ENCODE results near the gene TNFRSF11A.

TNFRSF11A gene

DNA sequence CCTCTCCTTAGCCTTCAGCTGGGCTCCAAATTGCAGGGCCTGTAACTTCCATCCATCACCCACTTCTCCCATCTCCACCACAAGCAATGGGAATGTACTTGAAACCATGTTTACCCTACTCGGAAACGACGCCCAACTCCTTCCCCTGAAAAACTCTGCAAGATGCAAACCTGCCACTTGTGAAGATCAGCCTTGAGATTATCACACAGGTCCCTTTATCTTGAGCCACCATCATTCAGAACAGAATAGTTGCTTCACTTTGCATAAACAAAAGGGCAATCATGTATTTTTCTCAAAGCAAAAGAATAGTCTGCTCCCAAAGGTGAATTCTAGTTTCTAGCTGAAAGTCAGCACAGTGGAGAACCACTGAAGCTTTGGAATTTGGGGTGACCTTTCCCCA, 75.8 kb downstream of the TNFRSF11A start:
- no peak overlapping the region for H2AFZ ChIP-seq (ENCODE audit: low read depth, low read length)
- no peaks in the 10 kb centered on the region for H3K9me3 ChIP-seq (ENCODE audit: low read length)
- H3K36me3 ChIP-seq (ENCODE audit: insufficient read depth, low read length) = no peaks in the 10 kb centered on the region
- no peaks in the 10 kb centered on the region for H3K27me3 ChIP-seq (ENCODE audit: insufficient read depth, low read length)
- H3K4me3 ChIP-seq (ENCODE audit: low read length) = no peak overlapping the region
- no peaks in the 10 kb centered on the region for H3K4me1 ChIP-seq (ENCODE audit: insufficient read depth, low read length)

DNA sequence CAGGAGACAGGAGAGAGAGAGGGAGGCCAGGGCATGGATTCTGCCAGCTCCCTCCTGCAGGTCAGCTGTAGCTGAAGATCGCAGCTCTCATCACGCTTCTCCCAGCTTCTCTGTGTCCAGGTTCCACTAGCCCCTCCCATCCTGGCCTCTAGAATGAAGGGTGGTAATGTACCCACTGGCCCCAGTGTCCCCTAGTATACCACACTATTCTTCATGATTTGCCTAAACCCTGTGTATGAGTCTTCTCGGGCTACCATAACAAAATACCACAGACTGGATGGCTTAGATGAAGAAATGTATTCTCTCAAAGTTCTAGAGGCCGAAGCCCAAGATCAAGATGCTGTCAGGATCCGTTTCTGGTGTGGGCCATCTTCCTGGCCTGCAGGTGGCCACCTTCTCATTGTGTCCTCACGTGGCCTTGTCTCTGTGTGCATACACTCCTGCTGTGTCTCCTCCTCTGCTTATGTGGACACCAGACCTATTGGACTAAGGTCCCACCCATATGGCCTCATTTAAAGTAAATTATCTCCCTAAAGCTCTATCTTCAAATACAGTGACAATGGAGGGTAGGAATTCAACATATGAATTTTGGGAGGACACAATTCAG, 77.3 kb downstream of the TNFRSF11A start:
- H3K4me1 ChIP-seq (ENCODE audit: insufficient read depth, low read length) = no peaks in the 10 kb centered on the region
- no peaks in the 10 kb centered on the region for H3K9me3 ChIP-seq (ENCODE audit: low read length)
- H2AFZ ChIP-seq (ENCODE audit: low read depth, low read length) = no peak overlapping the region
- no peaks in the 10 kb centered on the region for H3K36me3 ChIP-seq (ENCODE audit: insufficient read depth, low read length)
- no peaks in the 10 kb centered on the region for H3K27me3 ChIP-seq (ENCODE audit: insufficient read depth, low read length)
- no peak overlapping the region for H3K4me3 ChIP-seq (ENCODE audit: low read length)

DNA sequence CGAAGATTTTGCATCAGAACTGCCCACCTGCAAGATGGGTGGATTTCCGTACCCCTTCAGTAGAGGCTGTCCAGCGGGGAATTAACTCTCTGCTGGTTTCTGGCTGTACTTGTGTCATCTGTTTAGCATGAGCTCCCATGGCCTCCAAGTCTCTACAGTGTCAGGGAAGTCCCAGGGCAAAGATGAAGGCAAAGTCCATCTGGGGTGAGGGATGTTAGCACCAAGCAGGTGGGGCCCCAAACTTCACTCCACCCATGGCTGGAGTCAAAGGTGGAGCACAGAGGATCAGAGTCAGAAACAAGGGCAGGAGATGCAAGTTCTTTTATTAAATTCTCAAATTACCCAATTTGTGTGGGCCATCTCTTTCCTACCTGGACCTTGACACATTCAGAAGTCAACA, 78.0 kb downstream of the TNFRSF11A start:
- H2AFZ ChIP-seq (ENCODE audit: low read depth, low read length) = no peak overlapping the region
- H3K4me3 ChIP-seq (ENCODE audit: low read length) = no peak overlapping the region
- no peaks in the 10 kb centered on the region for H3K9me3 ChIP-seq (ENCODE audit: low read length)
- no peaks in the 10 kb centered on the region for H3K27me3 ChIP-seq (ENCODE audit: insufficient read depth, low read length)
- H3K4me1 ChIP-seq (ENCODE audit: insufficient read depth, low read length) = no peaks in the 10 kb centered on the region
- no peaks in the 10 kb centered on the region for H3K36me3 ChIP-seq (ENCODE audit: insufficient read depth, low read length)

DNA sequence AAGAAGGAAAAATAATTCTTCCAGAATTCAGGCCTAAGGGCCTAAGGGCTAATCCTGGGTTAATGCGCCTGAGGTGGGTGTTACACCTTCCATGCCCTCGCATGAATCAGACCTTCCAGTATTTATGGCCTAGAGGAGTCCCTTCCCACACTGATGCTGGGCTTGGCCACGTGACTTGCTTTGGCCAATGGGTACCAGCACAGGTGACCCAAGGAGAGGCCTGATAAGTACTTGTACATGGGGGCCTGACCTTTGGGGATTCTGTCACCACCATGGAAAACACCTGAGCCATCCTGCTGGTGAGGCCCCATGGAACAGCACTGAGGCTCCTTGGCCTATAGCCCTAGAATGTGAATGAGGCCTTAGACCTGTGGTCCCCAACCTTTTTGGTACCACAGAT, 79.8 kb downstream of the TNFRSF11A start:
- Histone ChIP-seq H3K36me3 (ENCODE audit: insufficient read depth, low read length) (no peaks in the 10 kb centered on the region), H3K27me3 (ENCODE audit: insufficient read depth, low read length) (no peaks in the 10 kb centered on the region), H3K4me3 (ENCODE audit: low read length) (no peak overlapping the region), H3K9me3 (ENCODE audit: low read length) (no peaks in the 10 kb centered on the region), H3K4me1 (ENCODE audit: insufficient read depth, low read length) (no peaks in the 10 kb centered on the region), H2AFZ (ENCODE audit: low read depth, low read length) (no peak overlapping the region)

DNA sequence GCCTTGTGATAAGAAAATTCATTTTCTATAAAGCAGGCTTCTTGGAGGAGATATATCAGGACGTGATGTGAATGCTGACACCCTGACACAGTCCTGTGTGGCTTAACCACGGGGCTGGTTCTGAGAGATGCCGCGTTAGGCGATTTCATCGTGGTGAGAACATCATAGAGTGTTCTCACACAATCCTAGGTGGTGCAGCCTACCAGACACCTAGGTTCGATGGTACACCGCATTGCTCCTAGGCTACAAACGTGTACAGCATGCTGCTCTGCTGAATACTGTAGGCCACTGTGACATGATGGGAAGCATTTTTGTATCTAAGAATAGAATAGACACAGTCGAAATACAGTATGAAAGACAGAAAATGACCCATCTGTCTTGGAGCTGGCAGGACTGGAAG, 82.5 kb downstream of the TNFRSF11A start:
- Histone ChIP-seq H3K4me3 (ENCODE audit: low read length) (no peak overlapping the region), H3K27me3 (ENCODE audit: insufficient read depth, low read length) (no peaks in the 10 kb centered on the region), H2AFZ (ENCODE audit: low read depth, low read length) (no peak overlapping the region), H3K9me3 (ENCODE audit: low read length) (no peaks in the 10 kb centered on the region), H3K4me1 (ENCODE audit: insufficient read depth, low read length) (no peaks in the 10 kb centered on the region), H3K36me3 (ENCODE audit: insufficient read depth, low read length) (no peaks in the 10 kb centered on the region)

DNA sequence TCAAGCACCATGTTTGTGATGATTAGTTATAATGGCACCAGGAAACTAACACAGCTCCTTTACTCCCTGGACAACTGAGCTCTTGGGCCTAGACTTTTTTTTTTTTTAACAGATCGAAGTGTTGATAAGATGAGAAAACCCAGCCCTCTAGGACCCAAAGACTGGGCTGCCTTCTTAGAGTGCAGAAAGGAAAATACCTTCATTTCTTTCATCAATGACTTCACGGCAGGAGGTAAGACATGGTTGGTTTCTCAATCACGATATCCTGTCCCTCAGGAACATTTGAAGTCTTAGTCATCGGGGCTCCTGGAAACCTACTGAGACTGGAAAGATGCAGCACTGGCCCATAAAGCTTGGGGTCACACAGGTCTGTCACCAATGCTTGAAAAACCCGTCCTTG, 84.7 kb downstream of the TNFRSF11A start:
- H2AFZ ChIP-seq (ENCODE audit: low read depth, low read length) = no peak overlapping the region

DNA sequence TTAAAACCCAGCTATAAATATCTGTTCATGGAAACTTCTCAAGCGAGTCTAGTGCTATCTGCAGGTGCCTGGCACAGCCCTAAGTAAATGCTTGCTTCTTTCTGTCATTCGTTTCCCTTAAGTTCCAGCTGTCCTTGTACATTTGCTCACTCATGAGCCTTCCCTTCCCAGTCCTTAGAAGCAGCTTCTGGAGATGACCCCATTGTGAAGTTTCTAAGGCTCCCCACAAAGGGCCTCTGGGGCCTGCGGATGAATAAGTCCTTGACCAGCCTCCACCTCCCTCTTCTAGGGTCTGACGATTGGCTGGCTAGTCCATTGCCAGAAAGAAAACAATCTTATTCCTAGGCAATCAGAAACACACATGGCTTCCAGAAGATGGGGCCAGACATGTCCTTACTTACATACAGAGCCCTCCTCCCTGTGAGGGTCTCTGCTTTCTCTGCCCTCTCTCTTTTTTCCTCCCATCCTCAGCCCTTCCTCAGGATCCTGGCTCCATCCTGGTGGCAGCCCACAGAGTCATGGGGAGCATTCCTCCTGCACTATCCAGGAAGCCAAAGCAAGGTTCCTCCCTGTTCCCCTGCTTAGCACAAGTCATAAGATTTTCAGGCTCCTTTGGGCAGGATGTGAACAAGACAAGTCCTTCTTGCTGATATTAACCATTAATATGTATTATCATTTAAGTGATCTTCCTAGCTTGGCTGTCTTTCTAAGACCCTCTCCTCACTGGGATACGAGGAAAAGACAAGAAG, 87.3 kb downstream of the TNFRSF11A start:
- Histone ChIP-seq H3K36me3 (ENCODE audit: insufficient read depth, low read length) (no peaks in the 10 kb centered on the region), H3K4me3 (ENCODE audit: low read length) (no peak overlapping the region), H3K4me1 (ENCODE audit: insufficient read depth, low read length) (no peaks in the 10 kb centered on the region), H2AFZ (ENCODE audit: low read depth, low read length) (no peak overlapping the region), H3K9me3 (ENCODE audit: low read length) (no peaks in the 10 kb centered on the region), H3K27me3 (ENCODE audit: insufficient read depth, low read length) (no peaks in the 10 kb centered on the region)

More for the DNA sequence above, 84.7 kb downstream of the TNFRSF11A start:
- no peaks in the 10 kb centered on the region for H3K36me3 ChIP-seq (ENCODE audit: insufficient read depth, low read length)
- no peak overlapping the region for H3K4me3 ChIP-seq (ENCODE audit: low read length)
- H3K4me1 ChIP-seq (ENCODE audit: insufficient read depth, low read length) = no peaks in the 10 kb centered on the region
- H3K27me3 ChIP-seq (ENCODE audit: insufficient read depth, low read length) = no peaks in the 10 kb centered on the region
- H3K9me3 ChIP-seq (ENCODE audit: low read length) = no peaks in the 10 kb centered on the region

DNA sequence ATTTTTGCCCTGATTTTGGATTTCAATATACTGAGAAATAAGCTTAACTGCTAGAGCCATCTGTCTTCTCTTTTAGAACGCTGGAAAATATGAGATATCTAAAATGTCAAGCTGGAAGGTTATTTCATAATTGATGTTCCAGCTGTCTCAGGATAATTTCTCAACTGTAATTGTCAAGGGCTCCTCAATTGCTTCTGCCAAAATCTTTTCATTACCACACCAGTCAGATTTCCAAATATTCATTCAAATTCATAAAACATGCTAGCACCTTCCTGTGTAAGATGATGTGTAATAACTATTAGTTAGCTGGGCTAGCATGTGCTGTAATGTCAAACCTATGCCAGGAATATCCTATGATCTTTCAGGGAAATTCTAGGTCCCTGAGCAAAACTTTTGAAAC, 88.1 kb downstream of the TNFRSF11A start:
- Histone ChIP-seq H3K27me3 (ENCODE audit: insufficient read depth, low read length) (no peaks in the 10 kb centered on the region), H3K9me3 (ENCODE audit: low read length) (no peaks in the 10 kb centered on the region), H3K4me1 (ENCODE audit: insufficient read depth, low read length) (no peaks in the 10 kb centered on the region)

DNA sequence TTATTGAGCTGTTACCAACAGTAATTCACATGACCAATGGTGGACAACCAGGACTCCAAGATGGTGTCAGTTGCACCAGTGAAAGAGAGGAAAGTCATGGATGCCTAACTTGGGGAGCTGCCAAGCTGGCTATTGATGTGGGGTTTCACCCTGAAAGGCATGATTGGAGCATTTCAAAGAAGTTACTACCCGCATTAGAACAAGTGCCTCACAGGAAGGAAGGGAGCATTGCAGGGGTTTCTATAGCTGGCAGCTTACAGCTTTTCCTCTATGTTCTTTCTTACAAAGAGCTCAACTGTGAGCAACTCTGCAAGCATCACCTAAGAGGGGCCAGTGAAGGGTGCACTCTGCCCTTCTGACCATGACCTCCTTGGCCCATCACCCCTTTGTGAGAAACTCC, 93.1 kb downstream of the TNFRSF11A start:
- Histone ChIP-seq H3K4me1 (ENCODE audit: insufficient read depth, low read length) (no peaks in the 10 kb centered on the region), H2AFZ (ENCODE audit: low read depth, low read length) (no peak overlapping the region), H3K4me3 (ENCODE audit: low read length) (no peak overlapping the region), H3K9me3 (ENCODE audit: low read length) (no peaks in the 10 kb centered on the region), H3K36me3 (ENCODE audit: insufficient read depth, low read length) (no peaks in the 10 kb centered on the region), H3K27me3 (ENCODE audit: insufficient read depth, low read length) (no peaks in the 10 kb centered on the region)

More for the DNA sequence above, 88.1 kb downstream of the TNFRSF11A start:
- Histone ChIP-seq H3K4me3 (ENCODE audit: low read length) (no peak overlapping the region), H2AFZ (ENCODE audit: low read depth, low read length) (no peak overlapping the region), H3K36me3 (ENCODE audit: insufficient read depth, low read length) (no peaks in the 10 kb centered on the region)

DNA sequence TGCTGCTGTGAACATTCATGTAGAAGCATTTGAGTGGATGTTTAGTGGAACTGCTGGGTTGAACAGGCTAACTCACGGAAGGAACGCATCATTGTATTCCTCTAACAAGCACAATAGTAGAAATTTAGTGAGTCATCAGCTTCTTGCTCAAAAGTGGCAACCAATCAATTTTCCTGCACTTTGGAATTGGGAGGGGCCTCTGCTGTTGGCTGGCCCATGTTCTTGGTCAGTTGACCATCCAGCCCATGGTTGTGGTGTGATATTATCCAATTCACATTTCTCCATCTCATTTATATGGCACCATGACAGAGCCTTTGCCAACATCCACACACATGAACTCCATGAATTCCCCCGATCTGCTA, 95.0 kb downstream of the TNFRSF11A start:
- H3K9me3 ChIP-seq (ENCODE audit: low read length) = no peaks in the 10 kb centered on the region
- H3K27me3 ChIP-seq (ENCODE audit: insufficient read depth, low read length) = no peaks in the 10 kb centered on the region
- no peaks in the 10 kb centered on the region for H3K36me3 ChIP-seq (ENCODE audit: insufficient read depth, low read length)
- H2AFZ ChIP-seq (ENCODE audit: low read depth, low read length) = no peak overlapping the region
- H3K4me1 ChIP-seq (ENCODE audit: insufficient read depth, low read length) = no peaks in the 10 kb centered on the region
- no peak overlapping the region for H3K4me3 ChIP-seq (ENCODE audit: low read length)

DNA sequence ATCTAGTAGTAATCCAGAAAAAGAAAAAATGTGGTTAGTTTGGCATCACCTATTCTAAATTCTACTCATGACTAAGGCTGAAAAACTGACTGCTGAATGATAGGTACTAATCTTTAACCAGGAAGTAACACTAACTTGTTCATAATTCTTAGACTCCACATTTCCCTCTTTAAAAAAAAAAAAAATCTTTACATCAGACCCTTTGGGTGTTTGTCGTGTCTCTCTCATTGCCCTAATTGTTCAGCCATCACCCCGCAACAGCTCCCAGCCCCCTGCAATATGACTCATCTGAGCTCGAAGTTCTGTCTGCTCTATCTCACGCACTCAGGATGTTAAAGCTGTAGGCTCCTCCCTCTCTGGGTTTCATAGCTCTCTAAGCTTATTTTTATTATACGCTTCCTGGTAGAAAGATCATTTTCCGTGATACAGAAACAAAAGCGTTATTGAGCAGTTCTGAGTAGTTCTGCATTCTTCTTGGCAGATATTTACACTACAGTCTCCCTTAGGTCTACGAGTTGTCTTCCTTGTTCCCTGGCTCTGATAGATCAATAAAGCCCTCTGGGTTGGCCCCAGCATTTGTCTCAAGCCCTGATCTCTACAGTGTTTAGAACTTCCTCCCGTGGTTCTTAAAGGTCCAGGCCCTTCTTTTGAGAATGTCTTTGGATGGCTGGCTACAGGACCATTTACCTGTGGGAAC, 95.6 kb downstream of the TNFRSF11A start:
- Histone ChIP-seq H3K36me3 (ENCODE audit: insufficient read depth, low read length) (no peaks in the 10 kb centered on the region), H2AFZ (ENCODE audit: low read depth, low read length) (no peak overlapping the region), H3K9me3 (ENCODE audit: low read length) (no peaks in the 10 kb centered on the region), H3K4me3 (ENCODE audit: low read length) (no peak overlapping the region), H3K27me3 (ENCODE audit: insufficient read depth, low read length) (no peaks in the 10 kb centered on the region), H3K4me1 (ENCODE audit: insufficient read depth, low read length) (peaks cover 3% of the 10 kb centered on the region)

DNA sequence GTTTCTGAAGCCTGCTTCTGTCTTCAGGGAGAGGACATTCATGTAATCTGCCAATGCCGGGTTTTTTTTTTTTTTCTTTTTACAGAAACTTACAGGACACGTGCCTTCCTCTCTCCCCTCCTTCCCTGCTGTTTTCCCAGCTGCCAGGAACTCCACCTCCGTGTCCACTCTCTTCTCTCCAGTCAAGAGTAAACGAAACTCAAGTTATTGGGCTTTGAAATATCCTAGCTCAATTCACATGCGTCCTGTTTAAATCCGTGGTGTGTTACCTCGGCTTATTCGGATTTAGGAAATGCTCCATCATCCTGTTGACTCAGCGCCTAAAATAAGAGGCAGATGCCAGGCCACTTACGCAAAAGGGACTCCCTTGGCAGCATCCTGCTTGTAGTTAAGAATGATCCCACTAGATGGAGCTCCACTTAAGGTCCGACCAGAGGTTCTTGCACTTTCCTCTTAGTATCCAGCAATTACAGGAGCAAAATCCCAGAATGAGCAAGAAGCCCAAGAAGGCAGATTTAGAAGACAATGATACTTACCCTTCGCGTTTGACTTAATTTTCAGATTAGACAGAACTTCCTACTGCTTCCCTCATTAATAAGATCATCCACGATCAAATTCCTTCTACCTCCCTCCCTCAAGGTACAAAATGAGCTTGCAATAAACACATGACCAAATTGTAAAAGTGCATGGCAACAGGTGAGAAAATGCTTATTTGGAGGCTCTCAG, 100.5 kb downstream of the TNFRSF11A start:
- Histone ChIP-seq H3K4me3 (ENCODE audit: low read length) (peak overlapping the region; percentile 47), H3K36me3 (ENCODE audit: insufficient read depth, low read length) (no peaks in the 10 kb centered on the region), H3K4me1 (ENCODE audit: insufficient read depth, low read length) (peaks cover 3% of the 10 kb centered on the region), H3K9me3 (ENCODE audit: low read length) (no peaks in the 10 kb centered on the region), H2AFZ (ENCODE audit: low read depth, low read length) (peak overlapping the region; percentile 72), H3K27me3 (ENCODE audit: insufficient read depth, low read length) (no peaks in the 10 kb centered on the region)

DNA sequence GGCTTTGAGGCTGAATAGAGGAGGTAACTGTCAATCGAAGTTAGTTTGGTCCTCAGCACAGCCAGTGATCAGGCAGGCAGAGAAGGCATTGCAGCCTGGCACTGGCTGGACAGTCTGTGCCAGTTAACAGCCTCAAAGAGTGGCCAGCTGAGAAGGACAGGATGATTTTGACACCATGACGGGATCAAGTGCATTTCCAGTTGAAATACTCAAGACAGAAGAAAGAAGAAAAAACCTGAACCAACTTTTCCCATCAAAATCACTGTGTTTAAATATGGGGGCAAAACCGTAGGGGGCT, 101.0 kb downstream of the TNFRSF11A start:
- no peaks in the 10 kb centered on the region for H3K36me3 ChIP-seq (ENCODE audit: insufficient read depth, low read length)
- H3K9me3 ChIP-seq (ENCODE audit: low read length) = no peaks in the 10 kb centered on the region
- H3K4me1 ChIP-seq (ENCODE audit: insufficient read depth, low read length) = peaks cover 3% of the 10 kb centered on the region
- H2AFZ ChIP-seq (ENCODE audit: low read depth, low read length) = no peak overlapping the region
- no peaks in the 10 kb centered on the region for H3K27me3 ChIP-seq (ENCODE audit: insufficient read depth, low read length)
- H3K4me3 ChIP-seq (ENCODE audit: low read length) = no peak overlapping the region
